WI38 (cell line): Measurements from ENCODE around the gene BTC.
"Not testable (repeated sequence)": the region's sequence is repeated elsewhere in the genome, so short reads cannot be mapped to it uniquely, and the experiment has no call there.

Experiments
- H3K4me3 ChIP-seq: 2 replicates; pipeline ENCODE4 v1.5.1; 2011; ENCODE audit warnings: low read depth, mild to moderate bottlenecking, control low read depth, low read length
- TF ChIP-seq, protein P1 (sequence below): IDR thresholded peaks from 2 replicates; pipeline ENCODE4 v1.5.1; 2012; ENCODE audit warnings: low read depth, mild to moderate bottlenecking, control low read depth, low read length

Gene BTC

DNA sequence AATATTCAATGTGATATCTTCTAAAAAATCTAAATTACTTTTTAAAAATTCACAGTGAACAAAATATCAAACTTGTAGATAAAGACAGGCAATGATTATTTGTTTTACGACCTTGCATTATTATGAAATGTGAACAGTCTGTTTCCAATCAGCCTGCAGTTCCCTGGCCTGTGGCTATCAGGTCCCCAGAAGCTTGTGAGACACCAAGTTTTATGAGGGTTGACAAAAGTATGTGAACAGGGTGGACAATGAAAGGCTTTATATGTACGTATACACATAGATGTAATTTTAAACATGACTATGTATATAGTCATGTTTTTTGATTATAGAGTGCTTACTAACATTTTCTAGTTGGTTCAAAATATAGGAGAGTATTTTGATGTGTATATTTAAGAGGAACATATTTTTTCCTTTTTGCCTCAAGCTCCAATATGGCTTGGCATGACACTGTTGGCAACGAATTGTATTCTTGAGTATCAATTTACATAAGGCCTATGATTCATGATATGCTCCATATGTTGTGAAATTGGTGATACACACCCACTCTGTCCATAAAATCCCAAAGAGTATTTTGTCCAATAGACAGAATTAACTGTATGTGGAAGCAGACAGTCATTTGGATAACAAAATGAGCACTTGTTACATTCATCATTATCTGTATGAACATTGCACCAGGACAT lies 55.7 kb downstream of the BTC start:
- TF ChIP-seq, protein P1, sequence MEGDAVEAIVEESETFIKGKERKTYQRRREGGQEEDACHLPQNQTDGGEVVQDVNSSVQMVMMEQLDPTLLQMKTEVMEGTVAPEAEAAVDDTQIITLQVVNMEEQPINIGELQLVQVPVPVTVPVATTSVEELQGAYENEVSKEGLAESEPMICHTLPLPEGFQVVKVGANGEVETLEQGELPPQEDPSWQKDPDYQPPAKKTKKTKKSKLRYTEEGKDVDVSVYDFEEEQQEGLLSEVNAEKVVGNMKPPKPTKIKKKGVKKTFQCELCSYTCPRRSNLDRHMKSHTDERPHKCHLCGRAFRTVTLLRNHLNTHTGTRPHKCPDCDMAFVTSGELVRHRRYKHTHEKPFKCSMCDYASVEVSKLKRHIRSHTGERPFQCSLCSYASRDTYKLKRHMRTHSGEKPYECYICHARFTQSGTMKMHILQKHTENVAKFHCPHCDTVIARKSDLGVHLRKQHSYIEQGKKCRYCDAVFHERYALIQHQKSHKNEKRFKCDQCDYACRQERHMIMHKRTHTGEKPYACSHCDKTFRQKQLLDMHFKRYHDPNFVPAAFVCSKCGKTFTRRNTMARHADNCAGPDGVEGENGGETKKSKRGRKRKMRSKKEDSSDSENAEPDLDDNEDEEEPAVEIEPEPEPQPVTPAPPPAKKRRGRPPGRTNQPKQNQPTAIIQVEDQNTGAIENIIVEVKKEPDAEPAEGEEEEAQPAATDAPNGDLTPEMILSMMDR = no peak
- H3K4me3 ChIP-seq = no peak overlapping the region

- no peak overlapping the region for H3K4me3 ChIP-seq
- TF ChIP-seq, protein P1 = no peak
These were observed 59.3 kb downstream of the BTC start for GRCh38 chr4:74734995-74735394.

GRCh38 chr4:74733756-74734155 lies 60.6 kb downstream of the BTC start:
- no peak overlapping the region for H3K4me3 ChIP-seq
- TF ChIP-seq, protein P1 = no peak

GRCh38 chr4:74724979-74725378 lies 69.3 kb downstream of the BTC start:
- H3K4me3 ChIP-seq = no peak overlapping the region
- TF ChIP-seq, protein P1 = no peak

- no peak overlapping the region for H3K4me3 ChIP-seq
- TF ChIP-seq, protein P1 = no peak
These were observed 77.9 kb downstream of the BTC start for GRCh38 chr4:74716436-74716765.

DNA sequence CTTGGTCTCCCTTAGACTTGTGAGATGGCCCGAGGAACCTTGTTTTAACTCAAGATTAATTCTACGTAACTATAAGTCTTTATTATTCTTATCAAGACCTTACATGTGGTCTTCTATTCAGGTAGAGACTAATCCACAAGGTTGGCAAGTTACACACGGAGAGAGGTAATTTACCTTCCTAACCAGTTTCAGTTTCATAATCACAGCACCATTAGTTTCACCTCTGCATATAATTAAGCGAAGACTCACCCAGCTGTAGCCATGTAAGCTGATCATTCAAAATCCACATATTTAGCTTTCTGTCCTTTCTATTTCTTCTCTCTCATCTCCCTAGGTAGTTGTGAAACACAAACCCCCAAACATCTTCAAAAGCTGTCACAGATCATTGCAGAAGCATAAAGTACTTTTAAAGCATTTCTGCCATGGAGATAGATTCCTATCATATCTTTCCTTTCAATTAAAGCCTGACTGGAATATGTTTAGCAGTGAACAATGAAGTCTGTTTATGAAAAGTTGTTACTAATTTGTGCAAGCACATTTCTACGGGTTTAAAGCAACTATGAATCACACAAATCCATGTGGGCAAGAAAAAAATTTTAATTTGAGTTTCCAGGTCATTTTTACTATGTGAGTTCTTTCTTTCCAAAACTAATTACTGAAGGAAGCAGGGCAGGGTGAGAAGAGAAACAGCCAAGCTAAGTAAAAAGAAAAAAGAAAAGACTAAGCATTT lies 78.5 kb downstream of the BTC start:
- TF ChIP-seq, protein P1 = no peak
- no peak overlapping the region for H3K4me3 ChIP-seq

DNA sequence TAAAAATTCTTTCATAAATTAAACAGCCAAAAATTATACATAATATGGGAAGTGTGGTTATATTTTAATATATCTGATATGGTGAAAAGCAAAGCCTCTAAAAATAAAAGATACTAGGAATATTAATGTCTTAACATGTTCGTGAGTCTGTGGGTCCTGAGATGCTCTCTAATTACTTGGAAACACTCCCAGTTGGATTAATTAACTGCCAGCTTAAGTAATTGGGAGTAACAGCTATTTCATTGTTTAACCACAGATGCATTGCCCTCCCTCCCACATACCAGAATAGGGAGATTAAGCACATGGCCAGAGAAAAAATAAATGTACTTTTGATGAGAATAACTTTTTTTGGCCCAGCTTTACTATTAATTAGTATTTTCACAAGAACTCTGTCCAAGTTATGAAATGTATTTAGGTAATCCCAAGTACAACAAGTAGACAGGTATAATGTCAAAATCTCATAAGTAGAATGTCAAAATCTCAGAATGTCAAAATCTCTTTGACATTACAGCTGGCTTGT lies 79.7 kb downstream of the BTC start:
- no peak overlapping the region for H3K4me3 ChIP-seq
- TF ChIP-seq, protein P1 = no peak

- H3K4me3 ChIP-seq = not testable (repeated sequence)
These were observed 86.2 kb downstream of the BTC start for GRCh38 chr4:74708135-74708534.
